Activated T-cell treated with anti-CD3 and anti-CD28 coated beads, Interleukin-2, amount 50 U/mL, for 48 hours (primary cell): ENCODE measurements around the gene ABHD1.

ENCODE experiments used
- DNase-seq, 2 experiments: peaks; one replicate each; pipeline ENCODE4 v3.0.0-alpha.2; 2020

The ABHD1 gene

GRCh38 chr2:27138111-27138510 lies 14.5 kb downstream of the ABHD1 start:
- DNase-seq, result no peak

- no peak for DNase-seq
These were observed 15.7 kb downstream of the ABHD1 start, which contains the start of gene PRR30 for GRCh38 chr2:27139310-27139709. Gene PRR30 (minus strand): TSS chr2:27139410. CDS start chr2:27138329, 1,081 bp downstream.

GRCh38 chr2:27143285-27143684 lies 19.7 kb downstream of the ABHD1 start:
- no peak for DNase-seq

GRCh38 chr2:27145682-27146081 lies 22.1 kb downstream of the ABHD1 start:
- DNase-seq, result no peak

- DNase-seq, result no peak
These were observed 24.3 kb downstream of the ABHD1 start for GRCh38 chr2:27147935-27148334.

- no peak for DNase-seq
These were observed 25.3 kb downstream of the ABHD1 start, which contains the start of gene TCF23 for GRCh38 chr2:27148801-27149439. Gene TCF23 (plus strand): TSS chr2:27149004. CDS start chr2:27149134, 130 bp downstream.

GRCh38 chr2:27149570-27150405 lies 26.2 kb downstream of the ABHD1 start:
- no peak for DNase-seq

GRCh38 chr2:27150639-27151230 lies 27.1 kb downstream of the ABHD1 start:
- DNase-seq, result no peak

- DNase-seq, result no peak
These were observed 28.6 kb downstream of the ABHD1 start for GRCh38 chr2:27152102-27152795.

- DNase-seq, result no peak
These were observed 29.3 kb downstream of the ABHD1 start for GRCh38 chr2:27152796-27153464.

GRCh38 chr2:27154488-27154887 lies 30.9 kb downstream of the ABHD1 start:
- DNase-seq, result no peak

- DNase-seq, result no peak
These were observed 31.5 kb downstream of the ABHD1 start for GRCh38 chr2:27155069-27155520.

GRCh38 chr2:27158468-27158867 lies 34.9 kb downstream of the ABHD1 start:
- DNase-seq, result no peak

GRCh38 chr2:27159271-27159670 lies 35.7 kb downstream of the ABHD1 start:
- DNase-seq, result no peak

GRCh38 chr2:27160191-27160590 lies 36.6 kb downstream of the ABHD1 start:
- DNase-seq, result no peak

GRCh38 chr2:27162151-27163121 lies 38.8 kb downstream of the ABHD1 start:
- no peak for DNase-seq

GRCh38 chr2:27164960-27165763 lies 41.5 kb downstream of the ABHD1 start:
- no peak for DNase-seq

GRCh38 chr2:27170581-27171337 lies 47.1 kb downstream of the ABHD1 start:
- DNase-seq, result no peak

GRCh38 chr2:27171351-27171848 lies 47.8 kb downstream of the ABHD1 start:
- no peak for DNase-seq
